Measurements from ENCODE around the gene NHP2. TPM values are rescaled to one million over a fixed set of nuclear protein-coding genes. Genes with fewer than 3 reads are reported as not detected.

Gene NHP2
- total and polyA plus RNA-seq, 9 of the 15 experiments (the other 6 are each of a cell fraction or from before 2014, with no cell fraction given) = 52.8 to 622 (median 144) TPM

- TF ChIP-seq, protein P1, sequence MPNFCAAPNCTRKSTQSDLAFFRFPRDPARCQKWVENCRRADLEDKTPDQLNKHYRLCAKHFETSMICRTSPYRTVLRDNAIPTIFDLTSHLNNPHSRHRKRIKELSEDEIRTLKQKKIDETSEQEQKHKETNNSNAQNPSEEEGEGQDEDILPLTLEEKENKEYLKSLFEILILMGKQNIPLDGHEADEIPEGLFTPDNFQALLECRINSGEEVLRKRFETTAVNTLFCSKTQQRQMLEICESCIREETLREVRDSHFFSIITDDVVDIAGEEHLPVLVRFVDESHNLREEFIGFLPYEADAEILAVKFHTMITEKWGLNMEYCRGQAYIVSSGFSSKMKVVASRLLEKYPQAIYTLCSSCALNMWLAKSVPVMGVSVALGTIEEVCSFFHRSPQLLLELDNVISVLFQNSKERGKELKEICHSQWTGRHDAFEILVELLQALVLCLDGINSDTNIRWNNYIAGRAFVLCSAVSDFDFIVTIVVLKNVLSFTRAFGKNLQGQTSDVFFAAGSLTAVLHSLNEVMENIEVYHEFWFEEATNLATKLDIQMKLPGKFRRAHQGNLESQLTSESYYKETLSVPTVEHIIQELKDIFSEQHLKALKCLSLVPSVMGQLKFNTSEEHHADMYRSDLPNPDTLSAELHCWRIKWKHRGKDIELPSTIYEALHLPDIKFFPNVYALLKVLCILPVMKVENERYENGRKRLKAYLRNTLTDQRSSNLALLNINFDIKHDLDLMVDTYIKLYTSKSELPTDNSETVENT (CRISPR knock-in tag; IDR thresholded peaks at IDR 0.05) = no peak; the same call in 1 of the 2 replicates
- TF ChIP-seq GATAD2A (IDR thresholded peaks at IDR 0.05) (no peak), ATF7 (IDR thresholded peaks at IDR 0.05) (peak; percentile 79; the same call in 1 of the 2 replicates), MAZ (CRISPR knock-in tag; conservative IDR thresholded peaks at IDR 0.05 in 1 of 2, IDR thresholded peaks at IDR 0.05 in 1 of 2) (peak in 1 of 2 experiments; percentile 86; a peak in 2 of 4 replicates), CREM (IDR thresholded peaks at IDR 0.05; ENCODE audit: low read depth) (peak; percentile 98), ZNF41 (CRISPR knock-in tag; conservative IDR thresholded peaks at IDR 0.05) (no peak), HMGN3 (IDR thresholded peaks at IDR 0.05; ENCODE audit: borderline replicate concordance, extremely low read depth, insufficient read length, low read depth, low read length) (peak; percentile 18), MLX (CRISPR knock-in tag; conservative IDR thresholded peaks at IDR 0.05) (no peak), PHF21A (IDR thresholded peaks at IDR 0.05; ENCODE audit: borderline replicate concordance, low read depth) (0 out of 2 replicates have a peak, but pooled peaks have one; percentile 31), CXXC5 (CRISPR knock-in tag; IDR thresholded peaks at IDR 0.05) (peak; percentile 85), TRIM28 (IDR thresholded peaks at IDR 0.05) (0 out of 2 replicates have a peak, but pooled peaks have one; percentile 15), MXD1 (CRISPR knock-in tag; IDR thresholded peaks at IDR 0.05; ENCODE audit: borderline replicate concordance, poor library complexity, severe bottlenecking) (peak; percentile 76)
- TF ChIP-seq, protein P2, sequence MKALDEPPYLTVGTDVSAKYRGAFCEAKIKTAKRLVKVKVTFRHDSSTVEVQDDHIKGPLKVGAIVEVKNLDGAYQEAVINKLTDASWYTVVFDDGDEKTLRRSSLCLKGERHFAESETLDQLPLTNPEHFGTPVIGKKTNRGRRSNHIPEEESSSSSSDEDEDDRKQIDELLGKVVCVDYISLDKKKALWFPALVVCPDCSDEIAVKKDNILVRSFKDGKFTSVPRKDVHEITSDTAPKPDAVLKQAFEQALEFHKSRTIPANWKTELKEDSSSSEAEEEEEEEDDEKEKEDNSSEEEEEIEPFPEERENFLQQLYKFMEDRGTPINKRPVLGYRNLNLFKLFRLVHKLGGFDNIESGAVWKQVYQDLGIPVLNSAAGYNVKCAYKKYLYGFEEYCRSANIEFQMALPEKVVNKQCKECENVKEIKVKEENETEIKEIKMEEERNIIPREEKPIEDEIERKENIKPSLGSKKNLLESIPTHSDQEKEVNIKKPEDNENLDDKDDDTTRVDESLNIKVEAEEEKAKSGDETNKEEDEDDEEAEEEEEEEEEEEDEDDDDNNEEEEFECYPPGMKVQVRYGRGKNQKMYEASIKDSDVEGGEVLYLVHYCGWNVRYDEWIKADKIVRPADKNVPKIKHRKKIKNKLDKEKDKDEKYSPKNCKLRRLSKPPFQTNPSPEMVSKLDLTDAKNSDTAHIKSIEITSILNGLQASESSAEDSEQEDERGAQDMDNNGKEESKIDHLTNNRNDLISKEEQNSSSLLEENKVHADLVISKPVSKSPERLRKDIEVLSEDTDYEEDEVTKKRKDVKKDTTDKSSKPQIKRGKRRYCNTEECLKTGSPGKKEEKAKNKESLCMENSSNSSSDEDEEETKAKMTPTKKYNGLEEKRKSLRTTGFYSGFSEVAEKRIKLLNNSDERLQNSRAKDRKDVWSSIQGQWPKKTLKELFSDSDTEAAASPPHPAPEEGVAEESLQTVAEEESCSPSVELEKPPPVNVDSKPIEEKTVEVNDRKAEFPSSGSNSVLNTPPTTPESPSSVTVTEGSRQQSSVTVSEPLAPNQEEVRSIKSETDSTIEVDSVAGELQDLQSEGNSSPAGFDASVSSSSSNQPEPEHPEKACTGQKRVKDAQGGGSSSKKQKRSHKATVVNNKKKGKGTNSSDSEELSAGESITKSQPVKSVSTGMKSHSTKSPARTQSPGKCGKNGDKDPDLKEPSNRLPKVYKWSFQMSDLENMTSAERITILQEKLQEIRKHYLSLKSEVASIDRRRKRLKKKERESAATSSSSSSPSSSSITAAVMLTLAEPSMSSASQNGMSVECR (CRISPR knock-in tag; IDR thresholded peaks at IDR 0.05) = peak; percentile 85; the same call in 1 of the 2 replicates
- TF ChIP-seq, protein P3, sequence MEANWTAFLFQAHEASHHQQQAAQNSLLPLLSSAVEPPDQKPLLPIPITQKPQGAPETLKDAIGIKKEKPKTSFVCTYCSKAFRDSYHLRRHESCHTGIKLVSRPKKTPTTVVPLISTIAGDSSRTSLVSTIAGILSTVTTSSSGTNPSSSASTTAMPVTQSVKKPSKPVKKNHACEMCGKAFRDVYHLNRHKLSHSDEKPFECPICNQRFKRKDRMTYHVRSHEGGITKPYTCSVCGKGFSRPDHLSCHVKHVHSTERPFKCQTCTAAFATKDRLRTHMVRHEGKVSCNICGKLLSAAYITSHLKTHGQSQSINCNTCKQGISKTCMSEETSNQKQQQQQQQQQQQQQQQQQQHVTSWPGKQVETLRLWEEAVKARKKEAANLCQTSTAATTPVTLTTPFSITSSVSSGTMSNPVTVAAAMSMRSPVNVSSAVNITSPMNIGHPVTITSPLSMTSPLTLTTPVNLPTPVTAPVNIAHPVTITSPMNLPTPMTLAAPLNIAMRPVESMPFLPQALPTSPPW (CRISPR knock-in tag; IDR thresholded peaks at IDR 0.05) = peak; percentile 89
Measured at GRCh38 chr5:178153530-178154340, at the start of gene NHP2 (continued).

All from K562 (cell line).